Fibroblast of the aortic adventitia (primary cell): ENCODE results near the gene CD81. TPM values are rescaled to one million over a fixed set of nuclear protein-coding genes. Genes with fewer than 3 reads are reported as not detected.

ENCODE experiments used
- DNase-seq: peaks from one replicate; pipeline ENCODE4 v3.0.0-alpha.2; 2010; ENCODE audit warnings: low read depth
- H3K4me3 ChIP-seq: 2 replicates; pipeline ENCODE4 v1.5.1; 2011; ENCODE audit warnings: low read depth, mild to moderate bottlenecking, control low read depth, low read length, moderate library complexity
- CTCF ChIP-seq: IDR thresholded peaks from 2 replicates; pipeline ENCODE4 v1.5.1; 2011; ENCODE audit warnings: mild to moderate bottlenecking, low read length, control low read depth, inconsistent platforms; ENCODE audit not compliant: insufficient read depth
- total RNA-seq: library from RNA; depleted of rRNA; stranded (reverse); fragments of >200 nt; gene quantifications from 2 replicates; pipeline ENCODE4 v1.2.3, GENCODE V29; 2012; ENCODE audit warnings: low replicate concordance

CD81 gene
- total RNA-seq, 1 donor = 282 TPM

- H3K4me3 ChIP-seq = no peak overlapping the region
- DNase-seq = no peak
- TF ChIP-seq CTCF = no peak
Measured at GRCh38 chr11:2421996-2422395, 44.9 kb downstream of the CD81 start.

GRCh38 chr11:2422461-2423156 lies 45.5 kb downstream of the CD81 start:
- H3K4me3 ChIP-seq = no peak overlapping the region
- DNase-seq = no peak
- no peak for TF ChIP-seq CTCF

GRCh38 chr11:2423157-2424025 lies 46.3 kb downstream of the CD81 start:
- no peak for DNase-seq
- no peak for TF ChIP-seq CTCF
- no peak overlapping the region for H3K4me3 ChIP-seq

GRCh38 chr11:2424811-2425495 lies 47.8 kb downstream of the CD81 start:
- DNase-seq = no peak
- H3K4me3 ChIP-seq = no peak overlapping the region
- no peak for TF ChIP-seq CTCF

GRCh38 chr11:2425506-2425905 lies 48.4 kb downstream of the CD81 start:
- TF ChIP-seq CTCF = no peak
- no peak for DNase-seq
- no peak overlapping the region for H3K4me3 ChIP-seq

GRCh38 chr11:2426221-2426620 lies 49.1 kb downstream of the CD81 start:
- TF ChIP-seq CTCF = no peak
- no peak for DNase-seq
- no peak overlapping the region for H3K4me3 ChIP-seq
